GM21526 (cell line): ENCODE data around the gene ADISSP.
A peak's percentile ranks its signal among the peaks of the same experiment; 100 is the strongest.

Experiments used
- ATAC-seq: cut with Tn5 transposase; IDR thresholded peaks from one replicate; pipeline ENCODE4 v1.9.1; 2021; ENCODE audit warnings: moderate library complexity; ENCODE audit not compliant: unreplicated experiment, low FRiP score

ADISSP gene

GRCh38 chr20:3782597-3782996 lies 15.0 kb upstream of the ADISSP start:
- ATAC-seq = no peak

- ATAC-seq = no peak
These were observed 13.8 kb upstream of the ADISSP start, which contains the start of gene SPEF1 for GRCh38 chr20:3781153-3781910. TSS of gene SPEF1 (minus strand) at chr20:3781448. CDS start at chr20:3781287, 161 bp downstream.

- ATAC-seq = no peak
These were observed 11.4 kb upstream of the ADISSP start for GRCh38 chr20:3778976-3779375.

GRCh38 chr20:3777716-3778629 lies 10.4 kb upstream of the ADISSP start:
- no peak for ATAC-seq

GRCh38 chr20:3777381-3777715 lies 9.8 kb upstream of the ADISSP start:
- no peak for ATAC-seq

GRCh38 chr20:3775457-3776108 lies 8.0 kb upstream of the ADISSP start:
- ATAC-seq = no peak

GRCh38 chr20:3771552-3772058 lies 4.1 kb upstream of the ADISSP start:
- no peak for ATAC-seq

GRCh38 chr20:3768342-3769130 lies 983 bp upstream of the ADISSP start:
- ATAC-seq = peak; percentile 30

GRCh38 chr20:3767110-3767426 lies 485 bp downstream of the ADISSP start:
- ATAC-seq = no peak

- ATAC-seq = no peak
These were observed 987 bp downstream of the ADISSP start for GRCh38 chr20:3766422-3767109.

GRCh38 chr20:3765171-3765882 lies 2.2 kb downstream of the ADISSP start:
- ATAC-seq = no peak

GRCh38 chr20:3764659-3765058 lies 2.9 kb downstream of the ADISSP start:
- no peak for ATAC-seq

GRCh38 chr20:3763671-3764601 lies 3.6 kb downstream of the ADISSP start:
- no peak for ATAC-seq

- no peak for ATAC-seq
These were observed 6.8 kb downstream of the ADISSP start for GRCh38 chr20:3760655-3761348.

GRCh38 chr20:3759884-3760283 lies 7.7 kb downstream of the ADISSP start:
- no peak for ATAC-seq

- no peak for ATAC-seq
These were observed 8.2 kb downstream of the ADISSP start for GRCh38 chr20:3759316-3759823.

- no peak for ATAC-seq
These were observed 9.0 kb downstream of the ADISSP start for GRCh38 chr20:3758566-3758965.
